Lower leg skin (tissue), 4 donors: ENCODE data around the gene SELENON. TPM values are rescaled to one million over a fixed set of nuclear protein-coding genes. Genes with fewer than 3 reads are reported as not detected.

Source experiments
- DNase-seq, 2 donors: peaks; one replicate each; pipeline ENCODE4 v3.0.0-alpha.2; 2019; ENCODE audit warnings: low spot score in 2 of 2
- H3K4me3 ChIP-seq: fragments of 200-600 bp; sonication (generic); 2 replicates; pipeline ENCODE4 v1.5.1; 2017; ENCODE audit warnings: mild to moderate bottlenecking, low read depth; ENCODE audit not compliant: poor library complexity, severe bottlenecking
- CTCF ChIP-seq, 3 donors: fragments of 450-650 bp; IDR thresholded peaks; one replicate each; pipeline ENCODE4 v1.5.1; 2016; ENCODE audit warnings: antibody characterized with exemption in 3 of 3, mild to moderate bottlenecking in 3 of 3, moderate library complexity in 2 of 3
- POLR2A ChIP-seq, 2 donors: fragments of 450-650 bp; IDR thresholded peaks; one replicate each; pipeline ENCODE4 v1.6.1; 2016 to 2017; ENCODE audit warnings: antibody characterized with exemption in 2 of 2, mild to moderate bottlenecking in 1 of 2, moderate library complexity in 1 of 2
- WGBS, 2 donors: methylation state at CpG; one replicate each; pipeline ENCODE4 v1.1.5; 2018; 5-methylcytosine and 5-hydroxymethylcytosine counted together
- intact Hi-C: fragments of 100-400 bp; cut with DNase I; formaldehyde crosslinking; loops from one replicate; pipeline ENCODE4 v1.15.0; 2023; ENCODE audit warnings: low total_unique reads
- total RNA-seq, 4 donors: library from RNA; depleted of rRNA; stranded (reverse); fragments of >200 nt; gene quantifications; one replicate each; pipeline ENCODE4 v1.1.0, GENCODE V29; 2016

SELENON gene
- total RNA-seq, 4 donors from 2014 or later = 14.9 to 24.5 (median 17.6) TPM

GRCh38 chr1:25773441-25774125 is 26.4 kb upstream of the SELENON start:
- 58 to 68% methylated on average over 4 of the region's 4 CpGs for WGBS, 2 donors

GRCh38 chr1:25774206-25774803 is 25.7 kb upstream of the SELENON start:
- 77 to 85% methylated on average over 13 of the region's 13 CpGs for WGBS, 2 donors
- intact Hi-C loops = no loop called here
- no peak overlapping the region for H3K4me3 ChIP-seq
- DNase-seq = no peak
- no peak for TF ChIP-seq POLR2A (IDR thresholded peaks at IDR 0.05)
- TF ChIP-seq CTCF (IDR thresholded peaks at IDR 0.05) = no peak

More at GRCh38 chr1:25773441-25774125, 26.4 kb upstream of the SELENON start:
- DNase-seq = no peak
- intact Hi-C loops = no loop called here
- TF ChIP-seq POLR2A (IDR thresholded peaks at IDR 0.05) = no peak
- TF ChIP-seq CTCF (IDR thresholded peaks at IDR 0.05) = no peak
- H3K4me3 ChIP-seq = no peak overlapping the region

- intact Hi-C loops = no loop called here
- no peak for DNase-seq
- no peak overlapping the region for H3K4me3 ChIP-seq
- TF ChIP-seq POLR2A (IDR thresholded peaks at IDR 0.05) = no peak
- no peak for TF ChIP-seq CTCF (IDR thresholded peaks at IDR 0.05)
- WGBS, 2 donors = 70 to 76% methylated on average over 16 of the region's 16 CpGs
Observed at GRCh38 chr1:25774921-25775771, 24.8 kb upstream of the SELENON start.

- 85 to 87% methylated on average over 8 of the region's 8 CpGs for WGBS, 2 donors
- TF ChIP-seq CTCF (IDR thresholded peaks at IDR 0.05) = no peak
- DNase-seq = no peak
- intact Hi-C loops = no loop called here
- H3K4me3 ChIP-seq = no peak overlapping the region
Observed at GRCh38 chr1:25779388-25779787, 20.6 kb upstream of the SELENON start.

GRCh38 chr1:25779894-25780293 is 20.1 kb upstream of the SELENON start:
- DNase-seq = no peak
- no peak overlapping the region for H3K4me3 ChIP-seq
- intact Hi-C loops = no loop called here
- 95 to 97% methylated on average over 4 of the region's 4 CpGs for WGBS, 2 donors
- TF ChIP-seq CTCF (IDR thresholded peaks at IDR 0.05) (no peak), POLR2A (IDR thresholded peaks at IDR 0.05) (no peak)
